ENCODE data around the gene ATP6V0A1. TPM values are rescaled to one million over a fixed set of nuclear protein-coding genes. Genes with fewer than 3 reads are reported as not detected.

Gene ATP6V0A1
- total RNA-seq, 1 donor from 2014 or later = 90.5 TPM

GRCh38 chr17:42565523-42566214, 107.0 kb downstream of the ATP6V0A1 start:
- Mint-ChIP-seq H3K36me3 (ENCODE audit: insufficient read depth) (peaks cover 3% of the 10 kb centered on the region), H3K9me3 (ENCODE audit: low read depth) (no peaks in the 10 kb centered on the region), H3K27ac (no peak overlapping the region), H3K4me3 (ENCODE audit: low read depth) (peak overlapping the region; percentile 91), H3K27me3 (no peaks in the 10 kb centered on the region), H3K4me1 (ENCODE audit: low read depth) (peaks cover 20% of the 10 kb centered on the region)
- DNase-seq (ENCODE audit: low spot score, unreplicated experiment) = no peak
- TF ChIP-seq CTCF (IDR thresholded peaks at IDR 0.05; ENCODE audit: unreplicated experiment) = no peak

- H3K27me3 Mint-ChIP-seq = no peaks in the 10 kb centered on the region
- peaks cover 19% of the 10 kb centered on the region for H3K4me1 Mint-ChIP-seq (ENCODE audit: low read depth)
- peaks cover 4% of the 10 kb centered on the region for H3K36me3 Mint-ChIP-seq (ENCODE audit: insufficient read depth)
- TF ChIP-seq CTCF (IDR thresholded peaks at IDR 0.05; ENCODE audit: unreplicated experiment) = no peak
- no peak for DNase-seq (ENCODE audit: low spot score, unreplicated experiment)
- H3K4me3 Mint-ChIP-seq (ENCODE audit: low read depth) = peak overlapping the region; percentile 91
- H3K27ac Mint-ChIP-seq = peak overlapping the region; percentile 74
- H3K9me3 Mint-ChIP-seq (ENCODE audit: low read depth) = no peaks in the 10 kb centered on the region
Observed at GRCh38 chr17:42566215-42566882, 107.7 kb downstream of the ATP6V0A1 start.

GRCh38 chr17:42566883-42567573, 108.3 kb downstream of the ATP6V0A1 start, which contains the start of gene MLX:
Gene MLX, plus strand, starts transcription at chr17:42567100. Its CDS starts 25 bp downstream, at chr17:42567125.
- H3K4me3 Mint-ChIP-seq (ENCODE audit: low read depth) = peak within 1 kb of the TSS; percentile 91
- DNase-seq (ENCODE audit: low spot score, unreplicated experiment) = peak; percentile 88
- peaks cover 17% of the 10 kb centered on the region for H3K4me1 Mint-ChIP-seq (ENCODE audit: low read depth)
- no peaks in the 10 kb centered on the region for H3K9me3 Mint-ChIP-seq (ENCODE audit: low read depth)
- TF ChIP-seq CTCF (IDR thresholded peaks at IDR 0.05; ENCODE audit: unreplicated experiment) = no peak
- H3K27me3 Mint-ChIP-seq = no peaks in the 10 kb centered on the region
- H3K27ac Mint-ChIP-seq = peak within 1 kb of the TSS; percentile 79
- H3K36me3 Mint-ChIP-seq (ENCODE audit: insufficient read depth) = peaks cover 8% of the 10 kb centered on the region

GRCh38 chr17:42568341-42569111, 109.8 kb downstream of the ATP6V0A1 start:
- Mint-ChIP-seq H3K27me3 (no peaks in the 10 kb centered on the region), H3K27ac (no peak overlapping the region), H3K36me3 (ENCODE audit: insufficient read depth) (peaks cover 14% of the 10 kb centered on the region), H3K4me3 (ENCODE audit: low read depth) (peak overlapping the region; percentile 33), H3K9me3 (ENCODE audit: low read depth) (no peaks in the 10 kb centered on the region), H3K4me1 (ENCODE audit: low read depth) (peaks cover 9% of the 10 kb centered on the region)
- DNase-seq (ENCODE audit: low spot score, unreplicated experiment) = no peak
- TF ChIP-seq CTCF (IDR thresholded peaks at IDR 0.05; ENCODE audit: unreplicated experiment) = no peak
